Measurements from ENCODE around the gene PTMA.

Gene PTMA

GRCh38 chr2:231713730-231714638 is 5.7 kb downstream of the PTMA start:
- Histone ChIP-seq H3K4me1 (ENCODE audit: control insufficient read depth in 1 of 2, insufficient read depth in 1 of 2, low read depth in 1 of 2, low read length in 1 of 2) (peaks cover 35 to 48% of the 10 kb centered on the region in 2 experiments), H3K27ac (peak overlapping the region; percentile 58)
- TF ChIP-seq CTCF (IDR thresholded peaks at IDR 0.05) = peak; percentile 92

GRCh38 chr2:231714639-231715498 is 6.5 kb downstream of the PTMA start:
- Histone ChIP-seq H3K36me3 (no peaks in the 10 kb centered on the region), H3K4me1 (ENCODE audit: control insufficient read depth in 1 of 2, insufficient read depth in 1 of 2, low read depth in 1 of 2, low read length in 1 of 2) (peaks cover 28 to 46% of the 10 kb centered on the region in 2 experiments)
- peak; percentile 82 for TF ChIP-seq CTCF (IDR thresholded peaks at IDR 0.05)

More at GRCh38 chr2:231713730-231714638, 5.7 kb downstream of the PTMA start:
- Histone ChIP-seq H3K9me3 (no peaks in the 10 kb centered on the region), H3K36me3 (no peaks in the 10 kb centered on the region), H3K4me3 (ENCODE audit: low read depth in 1 of 2, low read length in 1 of 2) (no peak overlapping the region), H3K27me3 (no peaks in the 10 kb centered on the region)

GRCh38 chr2:231715499-231715837 is 7.1 kb downstream of the PTMA start:
- Histone ChIP-seq H3K9me3 (no peaks in the 10 kb centered on the region), H3K36me3 (no peaks in the 10 kb centered on the region), H3K27ac (no peak overlapping the region), H3K4me1 (ENCODE audit: control insufficient read depth in 1 of 2, insufficient read depth in 1 of 2, low read depth in 1 of 2, low read length in 1 of 2) (peaks cover 25 to 42% of the 10 kb centered on the region in 2 experiments), H3K27me3 (no peaks in the 10 kb centered on the region), H3K4me3 (ENCODE audit: low read depth in 1 of 2, low read length in 1 of 2) (no peak overlapping the region)
- TF ChIP-seq CTCF (IDR thresholded peaks at IDR 0.05) = no peak

More at GRCh38 chr2:231714639-231715498, 6.5 kb downstream of the PTMA start:
- H3K27me3 ChIP-seq = no peaks in the 10 kb centered on the region
- no peak overlapping the region for H3K27ac ChIP-seq
- H3K4me3 ChIP-seq (ENCODE audit: low read depth in 1 of 2, low read length in 1 of 2) = no peak overlapping the region
- no peaks in the 10 kb centered on the region for H3K9me3 ChIP-seq

GRCh38 chr2:231715988-231716616 is 7.8 kb downstream of the PTMA start:
- no peak for TF ChIP-seq CTCF (IDR thresholded peaks at IDR 0.05)
- H3K27me3 ChIP-seq = no peaks in the 10 kb centered on the region
- peaks cover 19 to 36% of the 10 kb centered on the region in 2 experiments for H3K4me1 ChIP-seq (ENCODE audit: control insufficient read depth in 1 of 2, insufficient read depth in 1 of 2, low read depth in 1 of 2, low read length in 1 of 2)
- H3K27ac ChIP-seq = no peak overlapping the region
- no peak overlapping the region for H3K4me3 ChIP-seq (ENCODE audit: low read depth in 1 of 2, low read length in 1 of 2)
- H3K36me3 ChIP-seq = no peaks in the 10 kb centered on the region
- H3K9me3 ChIP-seq = no peaks in the 10 kb centered on the region

GRCh38 chr2:231716666-231717280 is 8.4 kb downstream of the PTMA start:
- H3K36me3 ChIP-seq = no peaks in the 10 kb centered on the region
- H3K9me3 ChIP-seq = no peaks in the 10 kb centered on the region
- H3K27me3 ChIP-seq = no peaks in the 10 kb centered on the region
- peaks cover 13 to 29% of the 10 kb centered on the region in 2 experiments for H3K4me1 ChIP-seq (ENCODE audit: control insufficient read depth in 1 of 2, insufficient read depth in 1 of 2, low read depth in 1 of 2, low read length in 1 of 2)
- TF ChIP-seq CTCF (IDR thresholded peaks at IDR 0.05) = no peak
- H3K4me3 ChIP-seq (ENCODE audit: low read depth in 1 of 2, low read length in 1 of 2) = no peak overlapping the region
- no peak overlapping the region for H3K27ac ChIP-seq
